Measurements from ENCODE around the gene NEDD8. TPM values are rescaled to one million over a fixed set of nuclear protein-coding genes. Genes with fewer than 3 reads are reported as not detected.
A peak's percentile ranks its signal among the peaks of the same experiment; 100 is the strongest.

The NEDD8 gene
- total RNA-seq, 2 donors from 2014 or later = 126 to 150 TPM

GRCh38 chr14:24241829-24242443, 9.8 kb upstream of the NEDD8 start:
- peak; percentile 94 for DNase-seq
- no peaks in the 10 kb centered on the region for H3K27me3 ChIP-seq
- no peaks in the 10 kb centered on the region for H3K36me3 ChIP-seq
- no peaks in the 10 kb centered on the region for H3K9me3 ChIP-seq
- H3K4me3 ChIP-seq = peak overlapping the region; percentile 79
- intact Hi-C loops (cut with DNase I) = loop anchor here (2.0 to 10.0 kb wide), 2 partner anchors 29 to 193 kb away; partner anchors contain the start of gene RABGGTA
- H3K9ac ChIP-seq (ENCODE audit: low read depth in 2 of 2, low read length in 2 of 2) = peak overlapping the region; percentile 76 to 94
- peaks cover 11% of the 10 kb centered on the region for H3K4me1 ChIP-seq
- TF ChIP-seq CTCF (IDR thresholded peaks at IDR 0.05) = peak; percentile 71
- H3K27ac ChIP-seq = peak overlapping the region; percentile 99

- Histone ChIP-seq H3K36me3 (no peaks in the 10 kb centered on the region), H3K27ac (no peak overlapping the region), H3K9ac (ENCODE audit: low read depth in 2 of 2, low read length in 2 of 2) (peak overlapping the region in 1 of 2 donors; percentile 61), H3K9me3 (no peaks in the 10 kb centered on the region), H3K4me1 (peaks cover 11% of the 10 kb centered on the region), H3K4me3 (no peak overlapping the region), H3K27me3 (no peaks in the 10 kb centered on the region)
- TF ChIP-seq CTCF (IDR thresholded peaks at IDR 0.05) = no peak
- intact Hi-C loops (cut with DNase I) = loop anchor here (10.0 kb wide), 1 partner anchor 194 kb away; no protein-coding TSS in a partner anchor
- DNase-seq = no peak
These were observed 8.1 kb upstream of the NEDD8 start for GRCh38 chr14:24240110-24240918.

GRCh38 chr14:24238527-24239037, 6.4 kb upstream of the NEDD8 start:
- Histone ChIP-seq H3K4me1 (peaks cover 11% of the 10 kb centered on the region), H3K36me3 (no peaks in the 10 kb centered on the region), H3K27ac (no peak overlapping the region), H3K27me3 (no peaks in the 10 kb centered on the region), H3K9ac (ENCODE audit: low read depth in 2 of 2, low read length in 2 of 2) (no peak overlapping the region), H3K9me3 (no peaks in the 10 kb centered on the region), H3K4me3 (no peak overlapping the region)
- intact Hi-C loops (cut with DNase I) = no loop called here
- TF ChIP-seq CTCF (IDR thresholded peaks at IDR 0.05) = no peak
- no peak for DNase-seq

- no peak for TF ChIP-seq CTCF (IDR thresholded peaks at IDR 0.05)
- no peak for DNase-seq
- intact Hi-C loops (cut with DNase I) = no loop called here
- no peaks in the 10 kb centered on the region for H3K36me3 ChIP-seq
- H3K9ac ChIP-seq (ENCODE audit: low read depth in 2 of 2, low read length in 2 of 2) = no peak overlapping the region
- no peak overlapping the region for H3K27ac ChIP-seq
- no peak overlapping the region for H3K4me3 ChIP-seq
- H3K4me1 ChIP-seq = peaks cover 11% of the 10 kb centered on the region
- no peaks in the 10 kb centered on the region for H3K27me3 ChIP-seq
- no peaks in the 10 kb centered on the region for H3K9me3 ChIP-seq
These were observed 6.0 kb upstream of the NEDD8 start for GRCh38 chr14:24238123-24238522.

- Histone ChIP-seq H3K27ac (no peak overlapping the region), H3K4me1 (peaks cover 11% of the 10 kb centered on the region), H3K27me3 (no peaks in the 10 kb centered on the region), H3K9ac (ENCODE audit: low read depth in 2 of 2, low read length in 2 of 2) (no peak overlapping the region), H3K4me3 (no peak overlapping the region), H3K36me3 (no peaks in the 10 kb centered on the region), H3K9me3 (no peaks in the 10 kb centered on the region)
- intact Hi-C loops (cut with DNase I) = no loop called here
- DNase-seq = no peak
- no peak for TF ChIP-seq CTCF (IDR thresholded peaks at IDR 0.05)
These were observed 5.3 kb upstream of the NEDD8 start for GRCh38 chr14:24237463-24237955.
